ENCODE data around the gene SORCS2. TPM values are rescaled to one million over a fixed set of nuclear protein-coding genes. Genes with fewer than 3 reads are reported as not detected.

The SORCS2 gene
- total and polyA plus RNA-seq, 2 of the 13 experiments (the other 11 are each of a cell fraction or from before 2014, with no cell fraction given) = 0.82 to 1.0 TPM

GRCh38 chr4:7638984-7639789 lies 446.8 kb downstream of the SORCS2 start (continued):
- no peak for TF ChIP-seq ZNF276 (CRISPR knock-in tag; IDR thresholded peaks at IDR 0.05; ENCODE audit: low read depth)
- TF ChIP-seq TMF1 (CRISPR knock-in tag; IDR thresholded peaks at IDR 0.05; ENCODE audit: low read depth) = no peak
- TF ChIP-seq SMAD3 (CRISPR knock-in tag; IDR thresholded peaks at IDR 0.05) = no peak
- TF ChIP-seq FOSL1 (CRISPR knock-in tag; IDR thresholded peaks at IDR 0.05; ENCODE audit: borderline replicate concordance) = no peak
- peak; percentile 99 for TF ChIP-seq ZNF564 (CRISPR knock-in tag; IDR thresholded peaks at IDR 0.05)
- TF ChIP-seq ESRRA (CRISPR knock-in tag; IDR thresholded peaks at IDR 0.05; ENCODE audit: low read depth) = no peak
- no peak for TF ChIP-seq ZNF234 (CRISPR knock-in tag; conservative IDR thresholded peaks at IDR 0.05)
- peak; percentile 49; the same call in 1 of the 2 replicates for TF ChIP-seq ZNF770 (CRISPR knock-in tag; IDR thresholded peaks at IDR 0.05)
- TF ChIP-seq KDM5B (CRISPR knock-in tag; IDR thresholded peaks at IDR 0.05; ENCODE audit: borderline replicate concordance) = no peak
- no peak for TF ChIP-seq DDIT3 (CRISPR knock-in tag; IDR thresholded peaks at IDR 0.05)
- no peak for TF ChIP-seq ZNF883 (CRISPR knock-in tag; IDR thresholded peaks at IDR 0.05; ENCODE audit: not compliant biosample characterization)
- no peak for TF ChIP-seq TARDBP (CRISPR knock-in tag; IDR thresholded peaks at IDR 0.05)
- TF ChIP-seq PTBP1 (IDR thresholded peaks at IDR 0.05; ENCODE audit: low read depth, low read length, poor library complexity, severe bottlenecking) = no peak
- TF ChIP-seq ZNF143 (CRISPR knock-in tag; IDR thresholded peaks at IDR 0.05) = no peak
- no peak for TF ChIP-seq PRPF4 (IDR thresholded peaks at IDR 0.05; ENCODE audit: low read depth, low read length, poor library complexity, severe bottlenecking)
- TF ChIP-seq TBX2 (CRISPR knock-in tag; IDR thresholded peaks at IDR 0.05; ENCODE audit: borderline replicate concordance) = peak; percentile 28; the same call in 1 of the 2 replicates
- no peak for TF ChIP-seq ZNF296 (CRISPR knock-in tag; conservative IDR thresholded peaks at IDR 0.05)
- no peak for TF ChIP-seq NFKB2 (CRISPR knock-in tag; IDR thresholded peaks at IDR 0.05; ENCODE audit: borderline replicate concordance)
- 0 out of 2 replicates have a peak, but pooled peaks have one; percentile 8 for TF ChIP-seq ZNF740 (CRISPR knock-in tag; IDR thresholded peaks at IDR 0.05)
- TF ChIP-seq HNRNPH1 (optimal IDR thresholded peaks at IDR 0.05; ENCODE audit: low read depth, low read length) = no peak
- TF ChIP-seq MEIS1 (CRISPR knock-in tag; IDR thresholded peaks at IDR 0.05; ENCODE audit: borderline replicate concordance) = no peak
- TF ChIP-seq ZNF704 (CRISPR knock-in tag; IDR thresholded peaks at IDR 0.05; ENCODE audit: borderline replicate concordance) = no peak
- no peak for TF ChIP-seq ZFX (CRISPR knock-in tag; IDR thresholded peaks at IDR 0.05; ENCODE audit: low read depth)
